Fibroblast of lung (primary cell): ENCODE data around the gene PSEN1. TPM values are rescaled to one million over a fixed set of nuclear protein-coding genes. Genes with fewer than 3 reads are reported as not detected.

Source experiments
- DNase-seq, 2 donors: peaks; one replicate each; pipeline versions ENCODE4 v3.0.0 to v3.0.0-alpha.2; 2010; ENCODE audit warnings: low read depth in 2 of 2
- H2AFZ ChIP-seq: 2 replicates; pipeline ENCODE4 v1.5.1; 2012; ENCODE audit warnings: low read length, control low read depth, inconsistent platforms
- H3K27ac ChIP-seq: 2 replicates; pipeline ENCODE4 v1.5.1; 2011; ENCODE audit warnings: low read length, control low read depth; ENCODE audit not compliant: insufficient read depth
- H3K27me3 ChIP-seq: 2 replicates; pipeline ENCODE4 v1.5.1; 2011; ENCODE audit warnings: mild to moderate bottlenecking, low read length; ENCODE audit not compliant: control insufficient read depth, insufficient read depth
- H3K36me3 ChIP-seq: 2 replicates; pipeline ENCODE4 v1.5.1; 2011; ENCODE audit warnings: low read length; ENCODE audit not compliant: control insufficient read depth, insufficient read depth
- H3K4me1 ChIP-seq: 2 replicates; pipeline ENCODE4 v1.5.1; 2011; ENCODE audit warnings: low read length; ENCODE audit not compliant: control insufficient read depth, insufficient read depth; ENCODE audit errors: extremely low read depth
- H3K4me2 ChIP-seq: 2 replicates; pipeline ENCODE4 v1.5.1; 2011; ENCODE audit warnings: low read length, control low read depth; ENCODE audit not compliant: insufficient read depth; ENCODE audit errors: extremely low read depth
- H3K4me3 ChIP-seq, 4 experiments: fragments of 200-600 bp in 1 of 4; sonication (generic) in 1 of 4; replicated peaks in 1 of 4; 2 replicates each; pipeline ENCODE4 v1.5.1; 2011 to 2016; ENCODE audit warnings: low read length in 4 of 4, low read depth in 3 of 4, mild to moderate bottlenecking in 3 of 4, control low read depth in 2 of 4, inconsistent platforms in 1 of 4, mixed read lengths in 1 of 4; ENCODE audit not compliant: insufficient read depth in 1 of 4; ENCODE audit errors: control extremely low read depth in 1 of 4
- H3K79me2 ChIP-seq: 2 replicates; pipeline ENCODE4 v1.5.1; 2012; ENCODE audit warnings: mild to moderate bottlenecking, low read length, inconsistent platforms; ENCODE audit not compliant: control insufficient read depth, insufficient read depth
- H3K9ac ChIP-seq: 2 replicates; pipeline ENCODE4 v1.5.1; 2011; ENCODE audit warnings: mild to moderate bottlenecking, low read length, control low read depth; ENCODE audit not compliant: insufficient read depth
- H3K9me3 ChIP-seq: 2 replicates; pipeline ENCODE4 v1.5.1; 2012; ENCODE audit warnings: low read depth, low read length; ENCODE audit not compliant: control insufficient read depth, insufficient read depth
- H4K20me1 ChIP-seq: 2 replicates; pipeline ENCODE4 v1.5.1; 2011; ENCODE audit warnings: low read length; ENCODE audit not compliant: control insufficient read depth, insufficient read depth; ENCODE audit errors: extremely low read depth
- EZH2 ChIP-seq: IDR thresholded peaks from 2 replicates; pipeline ENCODE4 v1.5.1; 2012; ENCODE audit warnings: low read length, control low read depth, mild to moderate bottlenecking; ENCODE audit errors: missing control alignments
- polyA plus RNA-seq, 2 donors: library from polyadenylated mRNA; depleted of rRNA in 1 of 2; stranded (reverse) in 1 of 2; unstranded in 1 of 2; fragments of >200 nt; gene quantifications; 2 replicates each; pipeline ENCODE4 v1.2.1, GENCODE V29; 2011 to 2012; ENCODE audit warnings: missing spikeins in 1 of 2
- total RNA-seq: library from RNA; depleted of rRNA; stranded (reverse); fragments of >200 nt; gene quantifications from 2 replicates; pipeline ENCODE4 v1.2.1, GENCODE V29; 2014
- TF ChIP-seq, protein P1 (sequence below), 2 donors: IDR thresholded peaks in 1 of 2; conservative IDR thresholded peaks in 1 of 2; 1 replicate in 1 of 2; 2 replicates in 1 of 2; pipeline ENCODE4 v1.5.1; 2011 to 2012; ENCODE audit warnings: low read length in 2 of 2, control low read depth in 1 of 2, inconsistent platforms in 1 of 2, low read depth in 1 of 2, mild to moderate bottlenecking in 1 of 2

Gene PSEN1
- total and polyA plus RNA-seq, 2 donors (not counting 1 experiment from before 2014, with no cell fraction given): 22.0 to 53.7 TPM

DNA sequence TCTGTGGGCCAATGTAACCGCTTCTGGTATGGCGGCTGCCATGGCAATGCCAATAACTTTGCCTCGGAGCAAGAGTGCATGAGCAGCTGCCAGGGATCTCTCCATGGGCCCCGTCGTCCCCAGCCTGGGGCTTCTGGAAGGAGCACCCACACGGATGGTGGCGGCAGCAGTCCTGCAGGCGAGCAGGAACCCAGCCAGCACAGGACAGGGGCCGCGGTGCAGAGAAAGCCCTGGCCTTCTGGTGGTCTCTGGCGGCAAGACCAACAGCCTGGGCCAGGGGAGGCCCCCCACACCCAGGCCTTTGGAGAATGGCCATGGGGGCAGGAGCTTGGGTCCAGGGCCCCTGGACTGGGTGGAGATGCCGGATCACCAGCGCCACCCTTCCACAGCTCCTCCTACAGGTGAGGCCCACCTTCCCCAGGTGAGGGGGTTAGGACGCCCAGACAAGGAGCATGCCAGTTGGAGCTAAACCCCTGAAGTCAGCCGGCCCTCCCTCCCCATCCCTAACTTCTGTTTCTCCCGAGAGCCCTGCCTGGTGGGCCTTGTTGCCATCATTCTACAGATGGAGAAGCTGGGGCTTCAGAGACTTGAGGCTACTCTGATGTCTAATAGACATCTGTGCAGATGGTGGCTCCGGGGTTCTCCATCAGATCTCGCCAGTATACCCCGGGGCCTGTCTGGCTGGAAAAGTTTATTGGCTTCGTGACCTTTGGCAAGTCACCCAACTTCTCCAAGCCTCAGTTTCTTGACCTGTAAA, 126.3 kb downstream of the PSEN1 start:
- no peaks in the 10 kb centered on the region for H4K20me1 ChIP-seq
- H3K9ac ChIP-seq: no peak overlapping the region
- no peak overlapping the region for H3K27ac ChIP-seq
- H3K9me3 ChIP-seq: no peaks in the 10 kb centered on the region
- no peaks in the 10 kb centered on the region for H3K27me3 ChIP-seq
- H3K4me2 ChIP-seq: no peak overlapping the region
- no peaks in the 10 kb centered on the region for H3K36me3 ChIP-seq
- TF ChIP-seq, protein P1, sequence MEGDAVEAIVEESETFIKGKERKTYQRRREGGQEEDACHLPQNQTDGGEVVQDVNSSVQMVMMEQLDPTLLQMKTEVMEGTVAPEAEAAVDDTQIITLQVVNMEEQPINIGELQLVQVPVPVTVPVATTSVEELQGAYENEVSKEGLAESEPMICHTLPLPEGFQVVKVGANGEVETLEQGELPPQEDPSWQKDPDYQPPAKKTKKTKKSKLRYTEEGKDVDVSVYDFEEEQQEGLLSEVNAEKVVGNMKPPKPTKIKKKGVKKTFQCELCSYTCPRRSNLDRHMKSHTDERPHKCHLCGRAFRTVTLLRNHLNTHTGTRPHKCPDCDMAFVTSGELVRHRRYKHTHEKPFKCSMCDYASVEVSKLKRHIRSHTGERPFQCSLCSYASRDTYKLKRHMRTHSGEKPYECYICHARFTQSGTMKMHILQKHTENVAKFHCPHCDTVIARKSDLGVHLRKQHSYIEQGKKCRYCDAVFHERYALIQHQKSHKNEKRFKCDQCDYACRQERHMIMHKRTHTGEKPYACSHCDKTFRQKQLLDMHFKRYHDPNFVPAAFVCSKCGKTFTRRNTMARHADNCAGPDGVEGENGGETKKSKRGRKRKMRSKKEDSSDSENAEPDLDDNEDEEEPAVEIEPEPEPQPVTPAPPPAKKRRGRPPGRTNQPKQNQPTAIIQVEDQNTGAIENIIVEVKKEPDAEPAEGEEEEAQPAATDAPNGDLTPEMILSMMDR (conservative IDR thresholded peaks at IDR 0.05 in 1 of 2, IDR thresholded peaks at IDR 0.05 in 1 of 2; ENCODE audit: low read depth in 1 of 2, low read length in 2 of 2): no peak
- TF ChIP-seq EZH2: no peak
- no peaks in the 10 kb centered on the region for H3K4me1 ChIP-seq
- H2AFZ ChIP-seq: no peak overlapping the region
- H3K79me2 ChIP-seq: no peaks in the 10 kb centered on the region
- DNase-seq: no peak
- no peak overlapping the region for H3K4me3 ChIP-seq

DNA sequence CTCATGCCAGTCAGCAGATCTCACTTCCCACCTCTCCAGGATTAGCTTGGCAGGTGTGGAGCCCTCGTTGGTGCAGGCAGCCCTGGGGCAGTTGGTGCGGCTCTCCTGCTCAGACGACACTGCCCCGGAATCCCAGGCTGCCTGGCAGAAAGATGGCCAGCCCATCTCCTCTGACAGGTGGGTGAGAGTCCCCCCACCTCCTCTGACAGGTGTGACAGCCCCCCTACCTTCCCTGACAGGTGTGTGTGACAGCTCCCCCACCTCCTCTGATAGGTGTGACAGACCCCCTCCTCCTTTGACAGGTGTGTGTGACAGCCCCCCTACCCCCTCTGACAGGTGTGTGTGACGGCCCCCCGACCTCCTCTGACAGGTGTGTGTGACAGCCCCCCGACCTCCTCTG, 127.3 kb downstream of the PSEN1 start:
- no peak for DNase-seq
- no peaks in the 10 kb centered on the region for H3K79me2 ChIP-seq
- TF ChIP-seq, protein P1 (conservative IDR thresholded peaks at IDR 0.05 in 1 of 2, IDR thresholded peaks at IDR 0.05 in 1 of 2; ENCODE audit: low read depth in 1 of 2, low read length in 2 of 2): no peak
- no peak overlapping the region for H3K9ac ChIP-seq
- H3K9me3 ChIP-seq: no peaks in the 10 kb centered on the region
- no peaks in the 10 kb centered on the region for H4K20me1 ChIP-seq
- H2AFZ ChIP-seq: no peak overlapping the region
- no peak overlapping the region for H3K27ac ChIP-seq
- H3K4me1 ChIP-seq: no peaks in the 10 kb centered on the region
- no peak overlapping the region for H3K4me3 ChIP-seq
- peaks cover 2% of the 10 kb centered on the region for H3K36me3 ChIP-seq
- H3K4me2 ChIP-seq: no peak overlapping the region
- no peaks in the 10 kb centered on the region for H3K27me3 ChIP-seq

DNA sequence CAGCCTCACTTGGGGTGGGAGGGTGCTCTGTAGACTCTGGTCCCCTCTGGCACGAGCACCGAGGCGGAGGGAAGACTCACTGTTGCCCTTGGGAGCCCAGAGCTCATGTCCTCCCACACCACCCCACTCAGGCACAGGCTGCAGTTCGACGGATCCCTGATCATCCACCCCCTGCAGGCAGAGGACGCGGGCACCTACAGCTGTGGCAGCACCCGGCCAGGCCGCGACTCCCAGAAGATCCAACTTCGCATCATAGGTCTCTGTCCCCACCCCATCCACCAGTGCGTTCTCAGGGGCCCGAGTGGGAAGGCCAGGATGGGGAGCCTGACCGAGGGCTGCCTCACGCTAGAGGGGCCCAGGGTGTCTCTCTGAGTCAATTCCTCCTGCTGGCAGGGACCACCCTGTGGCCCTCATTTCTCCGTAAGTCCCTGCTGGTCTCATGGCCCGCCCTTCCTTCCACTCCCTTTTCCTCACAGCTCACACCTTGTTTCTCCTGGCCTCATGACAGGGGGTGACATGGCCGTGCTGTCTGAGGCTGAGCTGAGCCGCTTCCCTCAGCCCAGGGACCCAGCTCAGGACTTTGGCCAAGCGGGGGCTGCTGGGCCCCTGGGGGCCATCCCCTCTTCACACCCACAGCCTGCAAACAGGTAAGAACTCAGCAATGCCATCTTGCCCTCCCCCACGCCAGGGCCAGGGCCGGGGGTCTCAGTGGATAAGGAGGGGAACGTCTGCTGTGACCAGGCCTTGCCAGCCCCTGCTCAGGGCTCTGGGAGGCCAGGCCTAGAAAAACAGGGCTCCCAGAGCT, 128.0 kb downstream of the PSEN1 start:
- H3K4me2 ChIP-seq: no peak overlapping the region
- H3K4me3 ChIP-seq: no peak overlapping the region
- no peak overlapping the region for H3K9ac ChIP-seq
- no peak overlapping the region for H3K27ac ChIP-seq
- no peaks in the 10 kb centered on the region for H3K79me2 ChIP-seq
- H3K9me3 ChIP-seq: no peaks in the 10 kb centered on the region
- no peak overlapping the region for H2AFZ ChIP-seq
- no peaks in the 10 kb centered on the region for H4K20me1 ChIP-seq
- H3K4me1 ChIP-seq: peaks cover under 1% of the 10 kb centered on the region
- DNase-seq: no peak
- no peaks in the 10 kb centered on the region for H3K27me3 ChIP-seq
- H3K36me3 ChIP-seq: peaks cover 2% of the 10 kb centered on the region
- no peak for TF ChIP-seq EZH2
- TF ChIP-seq, protein P1 (conservative IDR thresholded peaks at IDR 0.05 in 1 of 2, IDR thresholded peaks at IDR 0.05 in 1 of 2; ENCODE audit: low read depth in 1 of 2, low read length in 2 of 2): no peak
